ENCODE data around the gene ADIPOR2.
"Not testable (repeated sequence)": the region's sequence is repeated elsewhere in the genome, so short reads cannot be mapped to it uniquely, and the experiment has no call there.

Gene ADIPOR2

GRCh38 chr12:1666215-1666614 lies 24.7 kb upstream of the ADIPOR2 start:
- DNase-seq, result no peak

GRCh38 chr12:1666685-1667162 lies 24.1 kb upstream of the ADIPOR2 start:
- DNase-seq, result no peak

DNA sequence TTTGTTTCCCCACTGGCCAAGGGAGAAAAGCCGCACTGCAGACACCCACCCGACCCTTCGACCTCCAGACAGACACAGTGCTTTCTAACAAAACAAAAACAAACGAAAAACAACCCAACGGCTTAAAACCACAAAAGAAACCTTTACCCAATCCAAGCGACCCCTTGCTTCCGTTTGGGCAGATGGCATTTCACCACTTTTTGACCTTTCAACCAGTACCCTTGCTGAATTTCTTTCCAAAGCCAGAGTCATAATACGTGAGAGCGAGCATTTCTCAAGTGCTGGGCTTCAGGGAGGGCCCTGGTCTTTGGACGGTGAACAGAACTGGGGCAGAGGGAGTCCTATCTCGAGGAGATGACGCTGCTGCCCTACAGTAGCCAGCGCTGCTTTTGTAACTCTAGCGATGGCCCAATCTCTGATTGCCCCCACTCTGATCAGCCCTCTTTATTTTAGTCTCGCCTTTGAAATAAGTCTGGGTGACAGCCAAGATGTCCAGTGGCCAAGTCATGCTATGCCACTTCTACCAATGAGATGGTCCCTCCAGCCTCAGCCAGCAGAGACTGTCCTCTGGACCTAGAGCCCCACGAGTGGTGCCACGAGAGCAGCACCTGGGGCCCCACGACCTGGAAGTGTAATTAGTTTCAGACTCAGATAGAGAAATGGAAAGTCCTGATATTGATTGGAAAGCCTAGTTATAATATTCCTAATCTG lies 21.9 kb upstream of the ADIPOR2 start:
- no peak for DNase-seq

- no peak for DNase-seq
These were observed 20.3 kb upstream of the ADIPOR2 start for GRCh38 chr12:1670358-1671268.

DNA sequence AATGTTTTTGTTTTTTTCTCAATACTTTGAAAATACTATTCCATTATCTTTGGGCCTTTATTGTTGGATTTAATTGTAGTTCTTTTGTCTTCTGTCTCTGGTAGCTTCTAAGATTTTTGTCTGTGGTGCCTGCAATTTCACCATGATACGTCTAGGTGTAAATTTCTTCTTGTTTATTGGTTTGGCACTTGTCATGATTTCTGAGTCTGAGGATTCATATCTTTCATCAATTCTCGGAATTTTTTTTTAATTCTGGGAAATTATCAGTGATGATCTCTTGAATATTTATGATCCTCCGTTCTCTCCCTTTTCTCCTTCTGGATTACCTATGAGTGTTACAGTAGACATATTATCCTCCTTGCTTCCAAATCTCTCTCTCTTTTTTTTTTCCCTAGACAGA lies 14.8 kb upstream of the ADIPOR2 start:
- DNase-seq, result no peak

- no peak for DNase-seq
These were observed 9.9 kb upstream of the ADIPOR2 start for GRCh38 chr12:1680804-1681492.

DNA sequence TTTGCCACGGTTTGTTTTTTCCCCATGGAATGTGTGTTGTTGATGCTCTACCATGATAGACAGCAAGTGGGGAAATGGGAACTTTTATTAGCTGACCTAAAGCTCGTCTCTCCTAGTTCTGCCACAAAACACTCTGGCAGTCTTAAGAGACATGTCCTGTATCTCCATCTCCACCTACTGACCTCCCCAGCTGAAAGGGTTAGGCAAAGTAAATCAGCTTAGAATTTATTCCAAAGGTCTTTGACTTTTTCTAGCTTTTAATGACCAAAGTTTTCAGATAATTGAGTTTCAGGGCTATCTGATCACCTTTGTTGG lies 9.4 kb upstream of the ADIPOR2 start:
- DNase-seq, result no peak

GRCh38 chr12:1688086-1688710 lies 2.7 kb upstream of the ADIPOR2 start:
- DNase-seq, result no peak

DNA sequence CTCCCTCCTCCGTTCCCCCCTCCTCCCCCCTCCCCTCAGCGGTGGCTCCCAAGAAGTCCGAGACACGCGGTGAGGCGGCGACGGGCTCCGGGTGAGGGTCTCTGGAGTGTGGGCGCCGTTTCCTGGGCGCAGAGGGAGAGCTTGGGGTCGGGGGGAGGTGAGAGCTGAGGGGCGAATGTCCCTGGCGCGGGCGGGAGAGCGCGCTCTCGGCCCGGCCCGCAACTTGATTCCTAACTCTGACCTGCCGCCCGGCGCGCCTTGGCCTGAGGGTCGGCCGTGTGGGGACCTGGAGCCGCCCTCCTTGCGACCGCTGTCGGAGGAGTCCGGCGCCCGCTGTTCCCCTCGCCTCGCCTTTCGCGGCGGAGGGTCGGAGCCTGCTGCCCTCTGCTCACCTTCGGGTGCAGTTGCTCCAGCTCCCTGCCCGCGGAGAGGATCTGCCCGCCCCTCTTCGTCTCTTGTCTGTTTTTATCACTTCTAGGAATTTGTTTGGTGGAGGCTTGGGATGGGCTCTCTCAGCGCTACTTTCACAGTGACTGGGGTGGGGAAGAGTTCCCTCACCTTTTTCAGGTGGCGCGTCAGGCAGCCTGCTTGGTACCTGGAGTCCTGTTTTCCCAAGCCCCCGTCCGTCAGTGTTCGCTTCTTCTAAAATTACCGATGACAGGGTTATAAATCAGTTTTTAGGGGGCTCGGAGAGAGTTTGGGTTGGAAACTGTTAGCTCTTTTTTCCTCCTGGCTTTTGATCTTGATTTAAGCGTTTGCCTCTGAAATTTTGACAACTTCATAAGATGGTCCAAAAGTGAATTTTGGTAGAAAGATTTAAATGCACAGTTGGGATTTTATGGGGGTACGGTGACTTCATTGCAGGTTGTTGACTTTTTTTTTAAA lies 495 bp downstream of the ADIPOR2 start:
- DNase-seq, result no peak

GRCh38 chr12:1692226-1692625 lies 1.4 kb downstream of the ADIPOR2 start:
- no peak for DNase-seq

DNA sequence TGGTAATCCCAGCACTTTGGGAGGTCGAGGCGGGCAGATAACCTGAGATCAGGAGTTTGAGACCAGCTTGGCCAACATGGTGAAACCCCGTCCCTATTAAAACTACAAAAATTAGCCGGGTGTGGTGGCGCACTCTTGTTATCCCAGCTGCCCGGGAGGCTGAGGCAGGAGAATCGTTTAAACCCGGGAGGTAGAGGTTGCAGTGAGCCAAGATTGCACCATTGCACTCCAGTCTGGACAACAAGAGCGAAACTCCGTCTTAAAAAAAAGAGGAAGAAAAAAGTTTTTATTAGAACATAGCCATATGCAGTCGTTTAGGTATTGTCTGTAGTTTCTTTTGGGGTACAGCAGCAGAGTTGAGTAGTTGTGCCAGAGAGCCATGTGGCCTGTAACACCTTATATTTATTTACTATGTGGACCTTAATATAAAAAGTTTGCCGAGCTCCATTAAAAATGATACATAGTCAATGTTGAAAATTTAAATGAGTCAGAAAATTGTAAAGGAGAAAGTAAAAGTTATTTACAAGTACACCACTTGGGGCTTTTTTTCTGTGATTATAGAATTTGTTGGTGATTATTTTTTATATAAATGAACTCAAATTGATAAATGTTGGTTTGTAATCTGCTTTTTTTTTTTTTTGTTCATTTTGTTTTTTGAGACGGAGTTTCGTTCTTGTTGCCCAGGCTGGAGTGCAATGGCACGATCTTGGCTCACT lies 2.2 kb downstream of the ADIPOR2 start:
- no peak for DNase-seq

GRCh38 chr12:1695097-1695496 lies 4.2 kb downstream of the ADIPOR2 start:
- DNase-seq, result not testable (repeated sequence)

DNA sequence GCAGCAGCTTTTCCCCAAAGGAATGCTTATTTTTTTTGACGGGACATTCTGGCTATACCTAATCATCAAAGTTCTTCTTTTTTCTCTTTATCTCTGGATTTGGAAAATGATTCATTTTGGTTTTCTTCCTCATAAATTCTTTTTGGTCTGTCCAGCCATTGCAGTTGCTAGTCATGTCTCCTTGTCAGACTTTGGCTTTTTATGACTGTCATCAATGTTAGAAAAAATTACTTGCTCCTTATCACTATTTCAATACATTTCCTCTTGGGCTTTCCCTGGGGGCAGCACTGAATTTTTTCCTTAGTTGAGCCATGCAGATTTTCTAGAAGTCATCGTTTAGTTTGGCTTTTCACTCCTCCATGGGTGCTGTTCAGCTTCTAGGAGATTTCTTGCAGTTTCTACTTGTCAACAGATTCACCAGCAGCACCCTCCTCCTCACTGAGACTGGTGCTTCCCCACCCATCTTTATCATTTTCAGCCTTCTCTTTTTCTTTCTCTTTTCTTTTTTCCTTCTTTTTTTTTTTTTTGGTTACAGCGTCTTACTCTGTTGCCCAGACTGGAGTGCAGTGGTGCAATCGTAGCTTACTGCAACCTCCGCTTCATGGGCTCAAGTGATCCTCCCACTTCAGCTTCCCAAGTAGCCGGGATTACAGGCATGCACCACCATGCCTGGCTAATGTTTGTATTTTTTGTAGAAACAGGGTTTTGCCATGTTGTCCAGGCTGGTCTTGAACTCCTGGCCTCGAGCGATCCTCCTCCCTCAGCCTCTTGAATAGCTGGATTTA lies 5.2 kb downstream of the ADIPOR2 start:
- DNase-seq, result no peak

GRCh38 chr12:1696800-1697199 lies 5.9 kb downstream of the ADIPOR2 start:
- no peak for DNase-seq

GRCh38 chr12:1697271-1697670 lies 6.4 kb downstream of the ADIPOR2 start:
- no peak for DNase-seq

DNA sequence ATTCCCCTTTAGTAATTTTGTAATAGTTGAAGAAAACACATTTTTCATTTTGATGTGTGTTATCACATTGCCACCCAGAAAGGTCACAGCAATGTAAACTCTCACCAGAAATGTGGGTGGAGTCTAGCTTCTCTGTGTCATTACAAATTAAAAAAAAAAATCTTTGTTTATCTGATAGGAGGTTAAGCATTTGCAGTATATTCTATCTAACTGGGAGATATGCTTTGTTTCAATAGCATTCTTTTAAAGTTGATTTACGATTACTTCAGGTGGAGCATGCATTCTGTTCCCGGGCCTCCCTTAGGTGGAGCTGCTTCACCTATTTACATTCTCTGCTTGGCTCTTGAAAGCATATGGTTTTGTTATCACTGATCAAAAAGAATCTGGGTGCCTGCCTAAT lies 7.8 kb downstream of the ADIPOR2 start:
- DNase-seq, result no peak

DNA sequence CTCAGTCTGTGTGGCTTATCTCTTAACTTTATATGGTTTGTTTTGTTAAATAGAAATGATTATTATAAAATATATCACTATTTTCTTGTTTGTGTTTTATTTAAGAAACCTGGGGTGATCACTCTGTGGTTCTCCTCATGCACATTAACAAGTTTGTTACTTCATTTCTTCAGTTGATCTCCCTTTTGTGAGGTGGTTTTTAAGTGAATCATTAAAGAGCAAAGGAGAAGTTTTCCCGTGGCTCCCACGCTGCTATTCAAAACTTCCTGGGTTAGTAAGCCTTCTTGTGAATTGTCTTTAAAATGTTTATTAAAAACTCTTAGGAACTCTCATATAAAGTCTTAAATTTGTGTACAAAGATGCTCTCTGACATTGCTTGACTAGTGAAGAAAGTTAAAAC lies 11.8 kb downstream of the ADIPOR2 start:
- DNase-seq, result no peak

DNA sequence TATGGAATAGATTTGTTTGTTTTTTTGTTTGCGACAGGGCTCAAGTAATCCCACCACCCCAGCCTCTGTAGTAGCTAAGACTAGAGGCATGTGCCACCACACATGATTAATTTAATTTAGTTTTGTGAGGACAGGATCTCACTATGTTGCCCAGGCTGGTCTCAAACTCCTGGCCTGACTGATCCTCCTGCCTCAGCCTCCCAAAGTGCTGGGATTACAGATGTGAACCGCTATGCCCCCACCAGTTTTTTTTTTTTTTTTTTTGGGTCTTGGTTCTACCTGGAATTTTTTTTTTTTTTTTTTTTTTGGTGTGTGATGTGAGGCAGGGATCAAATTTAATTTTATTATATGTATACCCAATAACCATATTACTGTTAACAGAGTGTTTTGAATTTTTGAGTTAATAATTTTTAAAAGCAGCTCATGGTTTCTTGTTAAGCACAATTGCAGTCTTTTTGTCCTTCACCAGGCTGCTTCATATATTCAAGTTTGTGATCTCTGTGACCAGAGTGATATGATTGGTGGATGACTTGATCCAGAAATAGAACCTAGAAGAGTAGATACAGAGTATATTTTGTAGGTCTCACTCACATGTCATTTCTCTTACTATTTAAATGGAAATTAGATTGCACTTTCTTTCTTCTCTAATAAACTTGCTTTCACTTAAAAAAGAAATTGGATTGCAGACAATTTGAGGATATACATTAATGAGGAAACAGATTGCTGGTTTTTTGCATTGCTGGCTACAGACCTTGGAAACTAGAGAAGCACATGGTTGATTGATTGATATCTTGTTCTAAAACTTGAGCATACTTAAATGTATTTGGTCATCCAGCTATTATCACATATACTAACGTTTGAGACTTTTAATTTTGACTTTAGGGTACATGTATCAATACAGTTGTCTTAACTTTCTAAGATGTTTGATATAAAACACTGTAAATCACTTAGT lies 13.2 kb downstream of the ADIPOR2 start:
- no peak for DNase-seq
